Measurements from ENCODE around the gene OR7G2.

DNA sequence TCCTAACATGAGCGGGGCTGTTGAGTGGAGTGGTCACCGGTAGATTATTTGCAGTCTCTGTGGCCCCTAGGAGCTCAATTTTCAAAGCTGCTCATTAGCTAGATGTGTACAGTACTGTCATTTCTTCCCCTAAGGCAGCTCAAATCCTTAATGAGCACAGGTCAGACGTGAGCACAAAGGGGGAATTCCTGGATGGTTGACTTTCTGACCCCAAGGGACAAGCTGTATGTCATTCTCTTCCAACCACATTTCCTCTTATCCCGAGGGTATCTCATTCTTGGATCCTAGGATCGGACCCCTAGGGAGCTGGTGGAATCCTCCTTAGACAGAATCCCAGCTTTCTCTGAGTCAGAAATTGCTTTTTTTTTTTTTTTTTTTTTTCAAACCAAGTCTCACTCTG is 25.1 kb upstream of the OR7G2 start:
- TF ChIP-seq, protein P1, sequence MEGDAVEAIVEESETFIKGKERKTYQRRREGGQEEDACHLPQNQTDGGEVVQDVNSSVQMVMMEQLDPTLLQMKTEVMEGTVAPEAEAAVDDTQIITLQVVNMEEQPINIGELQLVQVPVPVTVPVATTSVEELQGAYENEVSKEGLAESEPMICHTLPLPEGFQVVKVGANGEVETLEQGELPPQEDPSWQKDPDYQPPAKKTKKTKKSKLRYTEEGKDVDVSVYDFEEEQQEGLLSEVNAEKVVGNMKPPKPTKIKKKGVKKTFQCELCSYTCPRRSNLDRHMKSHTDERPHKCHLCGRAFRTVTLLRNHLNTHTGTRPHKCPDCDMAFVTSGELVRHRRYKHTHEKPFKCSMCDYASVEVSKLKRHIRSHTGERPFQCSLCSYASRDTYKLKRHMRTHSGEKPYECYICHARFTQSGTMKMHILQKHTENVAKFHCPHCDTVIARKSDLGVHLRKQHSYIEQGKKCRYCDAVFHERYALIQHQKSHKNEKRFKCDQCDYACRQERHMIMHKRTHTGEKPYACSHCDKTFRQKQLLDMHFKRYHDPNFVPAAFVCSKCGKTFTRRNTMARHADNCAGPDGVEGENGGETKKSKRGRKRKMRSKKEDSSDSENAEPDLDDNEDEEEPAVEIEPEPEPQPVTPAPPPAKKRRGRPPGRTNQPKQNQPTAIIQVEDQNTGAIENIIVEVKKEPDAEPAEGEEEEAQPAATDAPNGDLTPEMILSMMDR (IDR thresholded peaks at IDR 0.05; ENCODE audit: low read depth, low read length): no peak
- TF ChIP-seq EZH2phosphoT487 (IDR thresholded peaks at IDR 0.05; ENCODE audit: low read depth): no peak

Data from OCI-LY3 (cell line).